ENCODE measurements around the gene PANK1. TPM values are rescaled to one million over a fixed set of nuclear protein-coding genes. Genes with fewer than 3 reads are reported as not detected.

The PANK1 gene
- polyA plus RNA-seq, 1 donor from 2014 or later, result 0.86 TPM

GRCh38 chr10:89663144-89663543, 18.1 kb upstream of the PANK1 start:
- Mint-ChIP-seq H3K4me1 (no peaks in the 10 kb centered on the region), H3K36me3 (no peaks in the 10 kb centered on the region), H3K27ac (no peak overlapping the region), H3K27me3 (no peaks in the 10 kb centered on the region), H3K9me3 (no peaks in the 10 kb centered on the region), H3K4me3 (no peak overlapping the region)

DNA sequence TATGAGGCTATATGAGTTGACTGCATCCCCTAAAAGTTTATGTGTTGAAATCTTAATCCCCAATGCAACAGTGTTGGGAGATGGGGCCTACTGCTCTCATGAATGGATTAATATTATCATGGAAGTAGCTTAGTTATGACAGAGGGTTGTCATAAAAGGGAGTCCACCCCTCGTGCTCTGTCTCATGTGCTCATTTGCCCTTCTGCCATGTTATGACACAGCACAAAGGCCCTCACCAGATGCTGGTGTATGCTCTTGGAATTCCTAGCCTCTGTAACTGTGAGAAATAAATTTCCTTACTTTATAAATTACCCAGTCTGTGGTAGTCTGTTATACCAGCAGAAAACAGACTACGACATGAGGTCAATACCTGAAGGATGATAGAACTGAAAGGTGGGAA, 17.6 kb upstream of the PANK1 start:
- H3K27ac Mint-ChIP-seq, result no peak overlapping the region
- H3K4me3 Mint-ChIP-seq, result no peak overlapping the region
- H3K36me3 Mint-ChIP-seq, result no peaks in the 10 kb centered on the region
- H3K9me3 Mint-ChIP-seq, result no peaks in the 10 kb centered on the region
- H3K4me1 Mint-ChIP-seq, result no peaks in the 10 kb centered on the region
- no peaks in the 10 kb centered on the region for H3K27me3 Mint-ChIP-seq

DNA sequence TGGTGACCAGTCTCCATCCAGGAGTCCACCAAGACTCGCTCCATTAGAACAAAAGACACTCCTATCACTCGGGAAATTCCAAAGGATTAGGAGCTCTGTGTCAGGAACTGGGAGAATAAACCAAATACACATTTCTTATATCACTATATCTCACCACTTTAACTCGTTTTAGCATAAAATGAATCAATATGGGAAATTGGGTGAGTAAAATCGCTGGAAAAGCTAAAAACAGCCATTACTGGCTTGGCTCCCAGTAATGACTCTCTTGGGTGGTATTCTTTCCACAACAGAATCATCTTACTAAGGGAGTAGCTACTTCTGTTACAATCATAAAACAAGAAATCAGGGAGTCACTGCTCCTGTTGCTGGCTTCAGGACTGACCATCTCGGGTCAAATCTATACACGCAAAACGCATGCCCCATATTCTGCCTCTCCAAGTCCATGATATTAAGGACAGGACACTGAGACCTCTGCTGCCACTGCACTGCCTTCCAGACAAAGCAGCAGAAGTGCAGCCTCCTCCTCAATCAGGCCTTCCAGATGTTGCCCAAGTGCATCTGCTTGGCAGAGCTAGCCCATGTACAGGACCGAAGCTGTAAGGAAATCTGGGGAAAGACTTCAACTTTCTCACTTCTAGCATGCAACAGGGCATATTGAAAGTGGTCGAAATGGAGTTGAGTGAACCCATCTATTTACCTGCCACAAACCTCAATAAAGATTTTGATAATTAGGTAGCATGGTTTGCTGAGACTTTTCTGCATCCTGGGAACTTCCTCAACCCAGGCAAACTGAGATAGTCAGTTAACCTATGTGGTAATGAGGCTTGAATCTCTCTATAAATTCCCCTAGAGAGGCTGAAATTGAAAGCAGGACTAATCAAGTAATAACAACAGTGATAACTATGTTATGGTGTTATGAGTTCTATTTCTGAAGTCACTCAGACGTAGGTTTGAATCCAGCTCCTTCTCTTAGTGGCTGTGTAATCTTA, 14.4 kb upstream of the PANK1 start:
- Mint-ChIP-seq H3K9me3 (peaks cover 6 to 9% (median 6%) of the 10 kb centered on the region in 3 donors), H3K4me3 (no peak overlapping the region), H3K36me3 (no peaks in the 10 kb centered on the region), H3K27me3 (no peaks in the 10 kb centered on the region), H3K4me1 (peaks cover 6 to 7% (median 7%) of the 10 kb centered on the region in 3 donors), H3K27ac (no peak overlapping the region)

DNA sequence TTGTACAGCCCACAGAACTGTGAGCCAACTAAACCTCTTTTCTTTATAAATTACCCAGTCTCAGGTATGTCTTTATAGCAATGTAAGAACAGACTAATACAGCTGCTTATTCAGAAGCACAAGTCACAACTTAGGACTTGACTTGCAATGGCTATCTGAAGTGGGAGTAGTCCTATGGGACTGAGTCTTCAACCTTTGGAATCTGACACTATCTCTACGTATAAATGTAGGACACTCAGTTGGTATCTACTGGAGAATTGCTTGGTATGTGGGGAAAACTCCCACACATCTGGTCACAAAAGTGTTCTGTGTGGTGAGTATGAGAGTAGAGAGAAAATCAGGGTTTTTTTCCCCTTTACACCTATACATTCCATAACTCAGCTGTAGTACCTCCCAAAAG, 12.3 kb upstream of the PANK1 start:
- H3K4me3 Mint-ChIP-seq, result peak overlapping the region in 1 of 4 donors; percentile 53
- peaks cover 6 to 11% (median 7%) of the 10 kb centered on the region in 3 donors for H3K9me3 Mint-ChIP-seq
- no peaks in the 10 kb centered on the region for H3K27me3 Mint-ChIP-seq
- peaks cover 17 to 18% (median 18%) of the 10 kb centered on the region in 3 donors for H3K4me1 Mint-ChIP-seq
- H3K27ac Mint-ChIP-seq, result no peak overlapping the region
- H3K36me3 Mint-ChIP-seq, result no peaks in the 10 kb centered on the region

- H3K36me3 Mint-ChIP-seq, result no peaks in the 10 kb centered on the region
- peaks cover 6 to 11% (median 7%) of the 10 kb centered on the region in 3 donors for H3K9me3 Mint-ChIP-seq
- H3K4me3 Mint-ChIP-seq, result no peak overlapping the region
- H3K4me1 Mint-ChIP-seq, result peaks cover 21 to 27% (median 24%) of the 10 kb centered on the region in 3 donors
- peak overlapping the region in 1 of 3 donors; percentile 22 for H3K27ac Mint-ChIP-seq
- no peaks in the 10 kb centered on the region for H3K27me3 Mint-ChIP-seq
Observed at GRCh38 chr10:89655722-89656121, 10.7 kb upstream of the PANK1 start.

DNA sequence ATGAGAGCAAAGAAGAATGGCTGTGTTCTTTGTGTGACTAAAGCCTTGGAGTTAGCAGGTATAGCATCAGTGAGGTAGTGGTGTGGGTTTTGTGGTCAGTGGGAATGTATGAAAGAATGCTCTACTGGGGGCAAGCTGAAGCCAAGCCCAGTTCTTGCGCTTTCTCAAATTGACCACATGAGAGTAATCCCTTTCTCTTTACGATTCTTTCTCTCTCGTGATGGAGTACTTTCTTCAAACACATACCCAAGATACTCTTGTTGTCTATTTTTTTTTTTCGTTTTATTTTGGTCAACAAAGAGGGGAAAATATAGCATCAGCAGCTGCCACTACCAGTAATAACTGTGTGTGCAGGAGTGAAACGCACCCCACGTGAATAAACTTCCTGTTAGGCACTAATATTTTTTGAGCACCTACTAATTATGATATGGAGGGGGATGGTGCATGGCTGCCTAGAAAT, 8.4 kb upstream of the PANK1 start:
- no peaks in the 10 kb centered on the region for H3K36me3 Mint-ChIP-seq
- peaks cover 6 to 11% (median 9%) of the 10 kb centered on the region in 3 donors for H3K9me3 Mint-ChIP-seq
- H3K27ac Mint-ChIP-seq, result peak overlapping the region in 1 of 3 donors; percentile 81
- H3K4me3 Mint-ChIP-seq, result peak overlapping the region in 1 of 4 donors; percentile 72
- no peaks in the 10 kb centered on the region for H3K27me3 Mint-ChIP-seq
- peaks cover 21 to 32% (median 27%) of the 10 kb centered on the region in 3 donors for H3K4me1 Mint-ChIP-seq

DNA sequence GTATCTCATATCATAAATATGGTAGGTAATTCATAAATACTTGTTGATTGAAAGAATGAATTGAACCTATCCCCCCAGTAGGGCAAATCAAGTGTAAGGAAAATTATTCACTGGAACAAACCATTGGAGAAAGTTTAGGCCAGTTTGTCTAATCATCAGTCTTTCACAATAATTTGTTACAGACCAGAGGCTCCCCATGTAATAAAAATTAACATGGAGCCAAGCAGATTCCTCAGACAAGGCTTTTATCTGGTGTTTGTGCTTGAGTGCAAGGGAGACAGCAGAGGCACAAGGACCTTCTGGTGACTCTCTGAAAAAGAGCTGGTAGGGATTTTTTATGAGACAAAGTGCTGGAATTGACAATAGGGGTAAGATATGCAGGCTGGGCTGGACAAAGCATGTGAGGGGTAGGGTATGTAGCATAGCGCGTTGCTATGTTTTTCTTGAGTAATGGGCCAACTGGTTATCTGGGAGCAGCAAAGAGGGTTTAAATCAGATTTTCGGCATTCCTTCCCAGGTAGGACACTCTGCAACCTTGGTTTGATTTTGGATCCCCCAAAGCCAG, 7.8 kb upstream of the PANK1 start:
- H3K4me3 Mint-ChIP-seq, result no peak overlapping the region
- H3K4me1 Mint-ChIP-seq, result peaks cover 21 to 32% (median 27%) of the 10 kb centered on the region in 3 donors
- H3K36me3 Mint-ChIP-seq, result no peaks in the 10 kb centered on the region
- peaks cover 6 to 11% (median 9%) of the 10 kb centered on the region in 3 donors for H3K9me3 Mint-ChIP-seq
- no peak overlapping the region for H3K27ac Mint-ChIP-seq
- H3K27me3 Mint-ChIP-seq, result no peaks in the 10 kb centered on the region

GRCh38 chr10:89651916-89652573, 7.0 kb upstream of the PANK1 start:
- H3K4me1 Mint-ChIP-seq, result peaks cover 21 to 32% (median 27%) of the 10 kb centered on the region in 3 donors
- H3K9me3 Mint-ChIP-seq, result peaks cover 6 to 11% (median 9%) of the 10 kb centered on the region in 3 donors
- no peaks in the 10 kb centered on the region for H3K36me3 Mint-ChIP-seq
- H3K4me3 Mint-ChIP-seq, result peak overlapping the region in 2 of 4 donors; percentile 30 to 77
- H3K27ac Mint-ChIP-seq, result peak overlapping the region; percentile 25 to 57 (median 42)
- H3K27me3 Mint-ChIP-seq, result no peaks in the 10 kb centered on the region

DNA sequence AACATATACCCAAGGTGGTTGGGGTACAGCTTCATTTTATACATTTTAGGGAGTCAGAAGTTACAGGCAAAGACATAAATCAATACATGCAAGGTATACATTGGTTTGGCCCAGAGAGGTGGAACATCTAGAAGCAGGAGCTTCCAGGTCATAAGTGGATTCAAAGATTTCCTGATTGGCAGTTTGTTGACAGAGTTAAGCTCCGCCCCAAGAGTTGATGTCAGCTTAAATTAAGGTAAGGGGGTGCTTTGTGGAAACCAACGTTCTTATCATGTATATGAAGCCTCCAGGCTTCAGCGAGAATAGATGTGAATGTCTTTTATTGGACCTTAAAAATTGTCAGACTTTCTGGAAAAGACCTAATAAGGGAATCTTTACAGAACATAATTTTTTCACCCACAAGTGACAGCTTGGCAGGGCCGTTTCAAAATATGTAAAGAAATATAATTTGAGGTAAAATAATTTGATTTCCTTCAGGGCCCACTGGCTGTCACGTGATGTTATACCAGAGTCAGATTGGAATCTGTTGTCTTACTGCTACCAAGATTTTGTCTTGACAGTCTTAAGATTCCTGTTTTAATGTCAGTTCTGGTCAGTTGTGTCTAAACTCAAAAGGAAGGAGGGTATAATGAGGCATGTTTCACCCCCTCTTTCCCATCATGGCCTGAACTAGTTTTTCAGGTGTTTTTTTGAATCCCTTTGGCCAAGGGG, 6.3 kb upstream of the PANK1 start:
- Mint-ChIP-seq H3K4me3 (no peak overlapping the region), H3K36me3 (no peaks in the 10 kb centered on the region), H3K4me1 (peaks cover 24 to 38% (median 31%) of the 10 kb centered on the region in 3 donors), H3K9me3 (peaks cover 6 to 11% (median 9%) of the 10 kb centered on the region in 3 donors), H3K27ac (peak overlapping the region in 1 of 3 donors; percentile 42), H3K27me3 (no peaks in the 10 kb centered on the region)

DNA sequence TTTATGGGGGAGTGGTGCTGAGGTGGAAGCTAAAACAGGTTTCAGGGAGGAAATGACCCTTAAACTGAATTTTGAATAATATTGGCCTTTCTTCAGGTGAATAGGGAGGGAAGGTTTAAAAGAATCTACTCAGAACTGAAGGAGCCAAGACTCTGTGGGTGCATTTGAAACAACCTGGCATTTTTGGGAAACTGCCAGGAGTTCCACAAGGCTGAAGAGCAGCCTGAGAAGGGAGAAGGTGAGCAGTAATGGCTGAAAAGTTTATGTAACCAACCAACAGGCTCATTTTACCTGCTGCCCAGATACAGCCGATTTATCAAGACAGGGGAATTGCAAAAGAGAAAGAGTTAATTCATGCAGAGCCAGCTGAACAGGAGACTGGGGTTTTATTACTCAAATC, 4.0 kb upstream of the PANK1 start:
- H3K27ac Mint-ChIP-seq, result no peak overlapping the region
- no peaks in the 10 kb centered on the region for H3K27me3 Mint-ChIP-seq
- peaks cover 0 to 3% (median 0%) of the 10 kb centered on the region in 3 donors for H3K9me3 Mint-ChIP-seq
- H3K36me3 Mint-ChIP-seq, result no peaks in the 10 kb centered on the region
- H3K4me3 Mint-ChIP-seq, result no peak overlapping the region
- H3K4me1 Mint-ChIP-seq, result peaks cover 26 to 38% (median 32%) of the 10 kb centered on the region in 3 donors

- Mint-ChIP-seq H3K27ac (peak overlapping the region in 1 of 3 donors; percentile 14), H3K9me3 (peaks cover 0 to 3% (median 0%) of the 10 kb centered on the region in 3 donors), H3K4me3 (no peak overlapping the region), H3K36me3 (no peaks in the 10 kb centered on the region), H3K4me1 (peaks cover 21 to 35% (median 27%) of the 10 kb centered on the region in 3 donors), H3K27me3 (no peaks in the 10 kb centered on the region)
Observed at GRCh38 chr10:89648074-89648473, 3.0 kb upstream of the PANK1 start.

GRCh38 chr10:89646889-89647657, 2.0 kb upstream of the PANK1 start:
- Mint-ChIP-seq H3K4me3 (peak overlapping the region in 2 of 4 donors; percentile 14 to 67), H3K27ac (peak overlapping the region in 1 of 3 donors; percentile 17), H3K36me3 (no peaks in the 10 kb centered on the region), H3K4me1 (peaks cover 13 to 25% (median 19%) of the 10 kb centered on the region in 3 donors), H3K27me3 (no peaks in the 10 kb centered on the region), H3K9me3 (peaks cover 0 to 3% (median 0%) of the 10 kb centered on the region in 3 donors)

- Mint-ChIP-seq H3K27ac (peak overlapping the region in 2 of 3 donors; percentile 8 to 70), H3K4me3 (peak overlapping the region in 1 of 4 donors; percentile 96), H3K36me3 (no peaks in the 10 kb centered on the region), H3K4me1 (peaks cover 13 to 20% (median 13%) of the 10 kb centered on the region in 3 donors), H3K27me3 (no peaks in the 10 kb centered on the region), H3K9me3 (peaks cover 0 to 3% (median 0%) of the 10 kb centered on the region in 3 donors)
Observed at GRCh38 chr10:89645742-89646172, 715 bp upstream of the PANK1 start.

- H3K27ac Mint-ChIP-seq, result no peak overlapping the region
- H3K4me3 Mint-ChIP-seq, result no peak overlapping the region
- no peaks in the 10 kb centered on the region for H3K9me3 Mint-ChIP-seq
- peaks cover 13 to 14% (median 13%) of the 10 kb centered on the region in 3 donors for H3K4me1 Mint-ChIP-seq
- no peaks in the 10 kb centered on the region for H3K27me3 Mint-ChIP-seq
- H3K36me3 Mint-ChIP-seq, result no peaks in the 10 kb centered on the region
Observed at GRCh38 chr10:89644691-89644966, 413 bp downstream of the PANK1 start.
